ENCODE results near the gene PAK5. TPM values are rescaled to one million over a fixed set of nuclear protein-coding genes. Genes with fewer than 3 reads are reported as not detected.

Gene PAK5
- total and polyA plus RNA-seq, 2 donors (not counting 1 experiment from before 2014, with no cell fraction given): not detected

- no peak overlapping the region for H3K27ac Mint-ChIP-seq
- ChIA-PET POLR2A (no interaction called here), CTCF (no interaction called here)
- DNase-seq (no peak), ATAC-seq (ENCODE audit: low read depth) (no peak)
- H3K4me1 Mint-ChIP-seq: no peaks in the 10 kb centered on the region
- no peak overlapping the region for H3K4me3 Mint-ChIP-seq
- Histone ChIP-seq H3K9me3 (ENCODE audit: control extremely low read depth in 1 of 3, control insufficient read depth in 2 of 3, insufficient read depth in 1 of 3, low read length in 2 of 3) (peaks cover 0 to 2% (median 0%) of the 10 kb centered on the region in 3 donors), H3K4me3 (ENCODE audit: control extremely low read depth in 1 of 5, extremely low read depth in 1 of 5, insufficient read depth in 1 of 5, low read depth in 2 of 5, low read length in 4 of 5) (no peak overlapping the region), H3K4me1 (ENCODE audit: control insufficient read depth in 2 of 2, insufficient read depth in 2 of 2, low read length in 2 of 2) (peaks cover 0 to 6% of the 10 kb centered on the region in 2 donors), H3K79me2 (ENCODE audit: control insufficient read depth, insufficient read depth, low read length) (no peaks in the 10 kb centered on the region), H3K27ac (ENCODE audit: low read length in 2 of 2) (no peak overlapping the region), H3K4me2 (replicated peaks; ENCODE audit: low read depth, low read length, poor library complexity, severe bottlenecking) (no peak overlapping the region), H2AFZ (ENCODE audit: insufficient read depth, low read depth, low read length, poor library complexity, severe bottlenecking) (no peak overlapping the region), H3K36me3 (replicated peaks in 1 of 2; ENCODE audit: control extremely low read depth in 1 of 2, control insufficient read depth in 1 of 2, extremely low read depth in 1 of 2, insufficient read depth in 2 of 2, low read length in 1 of 2) (no peaks in the 10 kb centered on the region), H3K9ac (ENCODE audit: low read length) (no peak overlapping the region), H3K27me3 (replicated peaks in 1 of 4; ENCODE audit: control extremely low read depth in 1 of 4, control insufficient read depth in 3 of 4, insufficient read depth in 4 of 4, low read length in 3 of 4) (peaks cover 0 to 6% (median 0%) of the 10 kb centered on the region in 4 experiments), H4K20me1 (ENCODE audit: control insufficient read depth, insufficient read depth, low read length, poor library complexity, severe bottlenecking) (no peaks in the 10 kb centered on the region)
- intact Hi-C loops (cut with micrococcal nuclease): no loop called here
- WGBS (ENCODE audit: insufficient coverage): 64% methylated on average over 2 of the region's 3 CpGs
- no peak for TF ChIP-seq EZH2 (IDR thresholded peaks at IDR 0.05; ENCODE audit: borderline replicate concordance, insufficient read depth, low read depth, low read length, poor library complexity, severe bottlenecking)
- no peak for TF ChIP-seq CTCF (IDR thresholded peaks at IDR 0.05)
- peaks cover 2% of the 10 kb centered on the region for H3K9me3 Mint-ChIP-seq (ENCODE audit: insufficient read depth)
- peaks cover 11% of the 10 kb centered on the region for H3K27me3 Mint-ChIP-seq
These were observed 342.7 kb downstream of the PAK5 start for GRCh38 chr20:9496155-9496554.

DNA sequence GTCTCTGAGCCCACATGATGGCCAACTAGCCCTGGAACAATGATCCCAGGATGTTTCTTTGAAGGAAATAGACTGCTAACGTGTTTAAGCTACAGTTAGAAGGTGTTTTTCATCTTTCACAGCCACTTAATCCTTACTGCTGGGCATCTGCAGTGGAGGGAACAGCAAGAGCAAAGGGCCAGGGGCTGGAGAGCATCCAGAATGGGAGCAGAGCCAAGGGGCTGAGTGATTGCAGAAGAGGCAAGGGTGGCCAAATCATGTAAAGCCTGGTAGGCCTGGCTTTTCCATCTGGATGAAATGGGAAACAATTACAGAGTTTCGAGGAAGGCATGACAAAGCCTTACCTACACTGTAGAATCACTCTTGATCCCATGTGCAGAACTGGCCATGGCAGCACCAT, 343.2 kb downstream of the PAK5 start:
- H3K9ac ChIP-seq (ENCODE audit: low read length): no peak overlapping the region
- Mint-ChIP-seq H3K9me3 (ENCODE audit: insufficient read depth) (peaks cover 2% of the 10 kb centered on the region), H3K4me3 (no peak overlapping the region), H3K27me3 (peaks cover 11% of the 10 kb centered on the region), H3K27ac (no peak overlapping the region), H3K4me1 (no peaks in the 10 kb centered on the region)
- H3K4me3 ChIP-seq (ENCODE audit: control extremely low read depth in 1 of 5, extremely low read depth in 1 of 5, insufficient read depth in 1 of 5, low read depth in 2 of 5, low read length in 4 of 5): no peak overlapping the region
- no peak for ATAC-seq (ENCODE audit: low read depth)
- H3K36me3 ChIP-seq (replicated peaks in 1 of 2; ENCODE audit: control extremely low read depth in 1 of 2, control insufficient read depth in 1 of 2, extremely low read depth in 1 of 2, insufficient read depth in 2 of 2, low read length in 1 of 2): no peaks in the 10 kb centered on the region
- TF ChIP-seq EZH2 (IDR thresholded peaks at IDR 0.05; ENCODE audit: borderline replicate concordance, insufficient read depth, low read depth, low read length, poor library complexity, severe bottlenecking) (no peak), CTCF (IDR thresholded peaks at IDR 0.05) (no peak)
- POLR2A ChIA-PET: no interaction called here
- H3K4me2 ChIP-seq (replicated peaks; ENCODE audit: low read depth, low read length, poor library complexity, severe bottlenecking): no peak overlapping the region
- peaks cover 0 to 2% (median 0%) of the 10 kb centered on the region in 3 donors for H3K9me3 ChIP-seq (ENCODE audit: control extremely low read depth in 1 of 3, control insufficient read depth in 2 of 3, insufficient read depth in 1 of 3, low read length in 2 of 3)
- no peak overlapping the region for H3K27ac ChIP-seq (ENCODE audit: low read length in 2 of 2)
- intact Hi-C loops (cut with micrococcal nuclease): no loop called here
- H2AFZ ChIP-seq (ENCODE audit: insufficient read depth, low read depth, low read length, poor library complexity, severe bottlenecking): no peak overlapping the region
- no peaks in the 10 kb centered on the region for H4K20me1 ChIP-seq (ENCODE audit: control insufficient read depth, insufficient read depth, low read length, poor library complexity, severe bottlenecking)
- H3K79me2 ChIP-seq (ENCODE audit: control insufficient read depth, insufficient read depth, low read length): no peaks in the 10 kb centered on the region
- peaks cover 0 to 6% of the 10 kb centered on the region in 2 donors for H3K4me1 ChIP-seq (ENCODE audit: control insufficient read depth in 2 of 2, insufficient read depth in 2 of 2, low read length in 2 of 2)
- WGBS (ENCODE audit: insufficient coverage): no CpG with 5 or more reads among the region's 2 CpGs
- H3K27me3 ChIP-seq (replicated peaks in 1 of 4; ENCODE audit: control extremely low read depth in 1 of 4, control insufficient read depth in 3 of 4, insufficient read depth in 4 of 4, low read length in 3 of 4): peaks cover 0 to 6% (median 0%) of the 10 kb centered on the region in 4 experiments
- no peak for DNase-seq
- CTCF ChIA-PET: no interaction called here

Data from B cell (primary cell).